GM21717 (cell line): Measurements from ENCODE around the gene GPR17.

ENCODE experiments used
- ATAC-seq: cut with Tn5 transposase; IDR thresholded peaks from one replicate; pipeline ENCODE4 v1.9.1; 2021; ENCODE audit warnings: mild to moderate bottlenecking, moderate library complexity; ENCODE audit not compliant: unreplicated experiment

Gene GPR17

GRCh38 chr2:127614246-127614645 lies 31.7 kb upstream of the GPR17 start:
- no peak for ATAC-seq

DNA sequence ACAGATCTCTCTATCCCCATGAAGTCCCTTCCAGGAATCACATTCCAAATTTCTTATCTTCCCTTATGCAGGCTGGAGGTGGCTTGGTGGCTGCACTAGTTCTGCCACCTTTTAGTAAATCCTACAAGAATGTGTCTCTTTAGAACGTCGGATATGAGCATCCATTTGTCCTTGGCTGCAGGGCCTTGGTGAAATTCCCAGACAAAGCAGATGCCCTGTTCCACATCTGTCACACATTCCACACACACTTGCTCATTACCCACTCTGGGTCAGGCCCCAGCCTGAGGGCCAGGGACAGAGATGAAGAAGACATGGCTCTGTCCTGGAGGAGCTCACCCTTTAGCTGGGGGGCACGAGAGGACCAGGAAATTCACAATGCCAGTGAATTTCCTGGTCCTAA lies 31.2 kb upstream of the GPR17 start:
- ATAC-seq: no peak

DNA sequence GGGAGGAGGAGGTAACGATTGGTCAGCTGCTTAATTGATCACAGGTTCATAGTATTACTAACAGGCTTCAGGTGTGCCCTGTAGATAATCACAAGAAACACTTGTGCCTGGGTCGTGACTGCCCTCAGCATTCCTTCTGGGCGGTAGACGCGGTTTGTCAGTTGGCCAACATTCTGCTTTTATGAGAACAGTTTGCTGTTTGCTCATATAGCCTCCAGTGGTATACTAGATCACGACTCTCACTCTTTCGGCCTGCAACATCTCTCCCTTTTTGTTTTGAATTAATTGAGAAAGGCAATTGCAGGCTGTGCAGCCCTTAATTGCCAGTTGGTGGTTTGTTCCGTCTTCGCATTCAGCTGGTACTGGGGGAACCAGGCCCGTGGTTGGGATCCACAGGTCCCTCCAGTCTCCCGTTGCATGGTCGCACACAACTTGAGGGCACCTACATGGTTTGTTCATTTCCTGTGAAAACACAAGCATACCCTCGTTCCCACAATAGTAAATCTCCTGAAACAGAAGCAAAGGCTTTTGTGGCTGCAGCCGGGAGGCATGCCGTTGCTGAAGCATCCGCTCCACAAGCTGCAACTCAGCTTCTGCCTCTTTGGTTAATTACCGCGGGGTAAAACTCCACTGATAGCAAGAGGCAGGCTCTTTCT lies 30.3 kb upstream of the GPR17 start:
- ATAC-seq: no peak

GRCh38 chr2:127618551-127619202 lies 27.3 kb upstream of the GPR17 start:
- no peak for ATAC-seq

DNA sequence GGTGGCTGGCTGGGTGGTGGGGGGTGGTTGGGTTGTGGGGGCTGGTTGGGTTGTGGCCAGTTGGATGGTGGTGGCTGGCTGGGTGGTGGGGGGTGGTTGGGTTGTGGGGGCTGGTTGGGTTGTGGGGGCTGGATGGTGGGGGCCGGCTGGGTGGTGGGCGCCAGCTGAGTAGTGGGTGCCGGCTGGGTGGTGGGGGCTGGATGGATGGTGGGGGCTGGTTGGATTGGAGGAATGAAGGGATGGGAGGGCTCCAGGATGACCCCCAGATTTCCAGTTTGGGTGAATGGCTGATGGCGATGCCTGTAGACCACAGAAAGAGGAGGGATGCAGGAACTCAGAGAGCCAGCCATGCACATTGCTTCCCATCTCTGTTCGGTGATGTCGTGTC lies 26.8 kb upstream of the GPR17 start:
- no peak for ATAC-seq

DNA sequence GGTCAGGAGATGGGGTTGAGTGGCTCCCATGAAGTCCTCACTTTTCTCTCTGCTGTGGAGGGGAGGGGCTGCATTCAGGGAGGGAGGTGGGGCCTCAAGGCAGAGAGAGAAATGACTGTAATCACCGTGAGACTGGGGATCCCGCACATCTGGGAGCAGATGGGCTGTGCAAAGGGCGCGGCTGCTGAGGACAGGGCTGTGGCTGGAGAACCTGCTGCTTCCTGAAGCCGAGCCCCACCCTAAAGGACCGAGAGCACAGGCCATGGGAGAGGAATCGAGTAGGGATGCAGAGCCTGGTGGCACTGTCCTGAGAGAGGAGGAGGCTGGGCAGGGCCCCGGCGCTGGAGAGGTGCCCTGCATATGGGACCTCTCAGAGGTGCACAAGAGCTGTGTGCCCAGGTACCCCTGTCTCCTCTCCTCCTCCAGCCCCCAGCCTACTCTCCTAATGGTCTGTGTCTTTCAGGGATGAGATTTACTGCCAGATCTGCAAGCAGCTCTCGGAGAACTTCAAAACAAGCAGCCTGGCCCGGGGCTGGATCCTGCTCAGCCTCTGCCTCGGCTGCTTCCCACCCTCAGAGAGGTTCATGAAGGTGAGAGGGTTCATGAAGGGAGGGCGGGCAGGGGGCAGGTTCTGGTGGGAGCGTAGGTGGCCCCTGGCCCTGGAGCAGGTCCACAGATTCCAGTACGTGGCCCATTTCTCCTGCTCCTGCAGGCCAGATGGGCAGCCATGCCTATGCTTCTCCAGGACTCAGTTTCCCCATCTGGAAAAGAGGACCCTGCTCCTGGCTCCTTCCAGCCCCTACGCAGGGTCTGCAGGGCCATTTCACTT lies 25.9 kb upstream of the GPR17 start:
- ATAC-seq: no peak

- ATAC-seq: no peak
These were observed 25.1 kb upstream of the GPR17 start for GRCh38 chr2:127620866-127621265.

DNA sequence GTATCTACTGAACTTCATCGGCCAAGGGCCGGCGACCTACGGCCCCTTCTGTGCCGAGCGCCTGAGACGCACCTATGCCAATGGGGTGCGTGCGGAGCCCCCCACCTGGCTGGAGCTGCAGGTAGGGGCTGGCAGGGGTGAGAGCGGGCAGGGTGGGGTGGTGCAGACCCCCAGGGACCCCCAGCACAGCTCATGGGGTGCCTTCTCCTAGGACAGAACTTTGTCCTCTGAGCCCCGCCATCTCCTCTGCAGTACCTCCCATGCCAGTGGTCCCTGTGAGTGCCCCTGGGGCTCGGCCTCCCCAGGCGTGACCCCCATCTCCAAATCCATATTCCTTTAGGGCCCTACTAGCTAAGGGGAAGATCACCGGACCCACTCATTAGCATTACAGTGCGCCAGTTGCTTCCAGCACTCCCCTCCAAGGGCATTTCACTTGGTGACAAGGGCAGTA lies 23.9 kb upstream of the GPR17 start:
- ATAC-seq: no peak

GRCh38 chr2:127622561-127623387 lies 23.2 kb upstream of the GPR17 start:
- no peak for ATAC-seq

DNA sequence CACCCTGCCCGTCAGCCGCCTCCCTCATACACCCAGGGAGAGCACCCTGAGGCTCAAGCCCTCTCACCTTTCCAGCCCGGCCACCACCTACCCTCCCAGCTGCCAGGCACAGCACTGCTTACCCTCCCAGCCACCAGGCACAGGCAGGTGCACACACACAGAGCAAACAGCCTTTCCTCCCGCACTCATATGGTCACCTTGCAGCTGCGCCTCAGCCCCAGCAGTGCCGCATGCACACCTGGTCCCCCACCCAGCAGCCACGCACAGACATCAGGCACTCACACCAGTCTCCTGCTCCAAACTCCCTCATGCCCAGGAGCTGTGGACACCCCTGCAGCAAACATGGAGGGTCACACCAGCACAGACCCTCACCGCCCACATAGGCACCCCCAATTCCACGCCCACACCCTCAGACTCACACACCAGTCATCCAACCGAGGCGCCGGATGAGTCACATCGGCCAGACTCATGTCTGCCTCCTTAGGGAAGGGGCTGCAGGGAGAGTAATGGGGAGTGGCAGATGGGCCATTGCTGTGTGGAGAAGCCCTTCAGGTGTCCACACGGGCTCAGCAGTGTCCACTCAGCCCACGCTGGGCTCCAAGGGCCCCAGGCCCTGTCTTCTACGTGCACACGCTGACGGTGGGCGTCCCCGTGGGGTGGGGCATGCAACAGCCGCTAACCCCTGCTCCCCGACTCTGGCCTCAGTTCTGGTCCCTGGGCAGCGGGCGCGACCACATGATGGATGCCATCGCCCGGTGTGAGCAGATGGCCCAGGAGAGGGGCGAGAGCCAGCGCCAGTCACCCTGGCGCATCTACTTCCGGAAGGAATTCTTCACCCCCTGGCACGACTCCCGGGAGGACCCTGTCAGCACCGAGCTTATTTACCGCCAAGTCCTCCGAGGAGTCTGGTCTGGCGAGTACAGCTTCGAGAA lies 22.3 kb upstream of the GPR17 start:
- no peak for ATAC-seq

GRCh38 chr2:127624320-127624755 lies 21.6 kb upstream of the GPR17 start:
- ATAC-seq: no peak

GRCh38 chr2:127624756-127625571 lies 21.0 kb upstream of the GPR17 start:
- ATAC-seq: no peak

- no peak for ATAC-seq
These were observed 20.4 kb upstream of the GPR17 start for GRCh38 chr2:127625572-127625951.

DNA sequence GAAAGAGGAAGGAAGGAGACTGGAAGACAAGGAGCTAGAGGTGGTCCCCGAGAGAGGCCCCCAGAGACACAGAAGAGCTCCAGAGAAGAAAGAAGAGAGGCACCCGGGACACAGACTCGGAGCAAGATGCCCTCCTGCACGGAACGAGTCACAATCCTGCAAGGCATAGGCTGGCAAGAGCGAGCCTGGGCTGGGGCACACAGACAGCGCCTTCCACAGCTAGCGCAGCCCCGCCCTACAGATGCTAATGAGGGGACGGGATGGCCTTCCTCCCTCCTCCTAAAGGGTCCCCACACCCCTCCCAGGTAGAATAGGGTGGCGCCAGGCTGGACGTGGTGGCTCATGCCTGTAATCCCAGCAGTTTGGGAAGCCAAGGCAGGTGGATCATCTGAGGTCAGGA lies 19.8 kb upstream of the GPR17 start:
- no peak for ATAC-seq

DNA sequence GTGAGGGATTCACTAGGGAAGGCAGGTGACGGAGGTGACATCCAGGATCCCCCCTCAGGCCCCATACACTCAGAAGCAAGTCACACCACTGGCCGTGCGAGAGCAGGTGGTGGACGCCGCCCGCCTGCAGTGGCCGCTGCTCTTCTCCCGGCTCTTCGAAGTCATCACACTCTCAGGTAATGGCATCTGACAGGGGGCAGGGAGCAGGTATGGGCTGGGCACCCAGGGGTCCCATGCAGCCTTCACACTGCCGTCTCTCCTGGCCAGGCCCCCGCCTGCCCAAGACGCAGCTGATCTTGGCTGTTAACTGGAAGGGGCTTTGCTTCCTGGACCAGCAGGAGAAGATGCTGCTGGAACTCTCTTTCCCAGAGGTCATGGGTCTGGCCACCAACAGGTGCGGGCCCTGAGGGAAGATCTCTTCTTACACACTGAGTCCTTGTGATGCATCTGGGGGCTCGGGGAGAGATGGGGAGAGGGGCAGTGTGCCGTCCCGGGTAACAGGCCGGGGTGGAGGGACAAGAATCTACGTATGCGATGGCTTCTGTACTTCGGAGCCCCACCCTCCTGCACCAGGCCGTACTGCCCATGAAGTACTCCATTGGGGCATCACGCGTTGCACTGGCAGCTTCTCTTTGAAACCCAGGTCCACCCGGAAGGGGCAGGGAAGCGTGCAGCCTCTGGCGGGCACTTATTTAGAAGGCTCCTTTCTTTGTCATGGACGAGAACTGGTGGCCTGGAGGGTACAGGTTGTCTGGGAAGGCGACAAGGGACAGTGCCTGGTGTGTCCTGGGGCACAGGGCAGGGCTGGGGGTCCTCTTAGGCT lies 18.8 kb upstream of the GPR17 start:
- ATAC-seq: no peak

DNA sequence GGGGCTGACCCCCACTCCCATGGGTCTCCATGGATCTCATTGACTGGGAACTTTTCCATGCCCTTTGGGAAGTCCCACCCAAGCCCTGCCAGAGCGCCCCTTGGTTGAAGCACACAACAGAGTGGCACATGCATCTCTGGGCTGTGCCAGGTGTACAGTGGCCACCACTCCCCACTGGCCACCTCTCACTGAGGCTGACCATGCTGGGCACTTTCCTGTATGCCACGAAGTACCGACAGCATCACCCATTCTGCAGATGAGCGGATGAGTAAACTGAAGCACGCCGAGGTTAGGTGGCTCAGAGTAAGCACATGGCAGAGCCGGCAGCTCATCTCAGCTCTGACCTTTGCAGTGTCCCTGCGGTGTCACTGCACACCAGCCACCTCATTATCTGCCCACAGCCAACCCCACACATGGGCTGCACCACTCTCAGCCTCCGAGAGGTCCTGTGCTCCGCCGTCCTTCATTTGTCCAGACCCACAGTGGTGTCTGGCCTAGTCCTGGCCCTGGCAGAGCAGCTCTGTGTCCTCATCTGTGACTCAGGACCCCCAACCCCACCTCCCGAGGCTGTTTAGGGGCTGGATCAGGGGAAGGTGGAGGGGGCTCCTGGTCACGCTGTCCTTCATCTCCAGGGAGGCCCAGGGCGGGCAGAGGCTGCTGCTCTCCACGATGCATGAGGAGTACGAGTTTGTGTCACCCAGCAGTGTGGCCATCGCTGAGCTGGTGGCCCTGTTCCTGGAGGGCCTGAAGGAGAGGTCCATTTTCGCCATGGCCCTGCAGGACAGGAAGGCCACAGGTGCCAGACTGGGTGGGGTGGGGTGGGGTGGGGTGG lies 18.0 kb upstream of the GPR17 start:
- no peak for ATAC-seq
